HG03064 (cell line): ENCODE measurements around the gene PURA.
"Not testable (repeated sequence)": the region's sequence is repeated elsewhere in the genome, so short reads cannot be mapped to it uniquely, and the experiment has no call there.

ENCODE experiments used
- ATAC-seq: cut with Tn5 transposase; IDR thresholded peaks from one replicate; pipeline ENCODE4 v1.9.1; 2021; ENCODE audit warnings: low read depth; ENCODE audit not compliant: unreplicated experiment

The PURA gene

GRCh38 chr5:140154710-140155381, 40.9 kb downstream of the PURA start:
- ATAC-seq: not testable (repeated sequence)

- peak; percentile 90 for ATAC-seq
Observed at GRCh38 chr5:140157032-140157781, 43.3 kb downstream of the PURA start.

- ATAC-seq: no peak
Observed at GRCh38 chr5:140159014-140159927, 45.4 kb downstream of the PURA start.

GRCh38 chr5:140162275-140162674, 48.4 kb downstream of the PURA start:
- ATAC-seq: no peak

- ATAC-seq: no peak
Observed at GRCh38 chr5:140162781-140163180, 48.9 kb downstream of the PURA start.

GRCh38 chr5:140165101-140165922, 51.4 kb downstream of the PURA start:
- ATAC-seq: no peak

- ATAC-seq: no peak
Observed at GRCh38 chr5:140165923-140166270, 52.0 kb downstream of the PURA start.

GRCh38 chr5:140166911-140167310, 53.0 kb downstream of the PURA start:
- ATAC-seq: no peak

- ATAC-seq: no peak
Observed at GRCh38 chr5:140168371-140168770, 54.5 kb downstream of the PURA start.

- ATAC-seq: no peak
Observed at GRCh38 chr5:140169410-140169809, 55.5 kb downstream of the PURA start.

- ATAC-seq: no peak
Observed at GRCh38 chr5:140172483-140172882, 58.6 kb downstream of the PURA start.

GRCh38 chr5:140174014-140174413, 60.1 kb downstream of the PURA start:
- ATAC-seq: no peak

- ATAC-seq: peak; percentile 88
Observed at GRCh38 chr5:140174465-140175366, 60.8 kb downstream of the PURA start, which contains the start of gene CYSTM1. Gene CYSTM1 (plus strand): TSS chr5:140175188. CDS start chr5:140194466, 19,278 bp downstream.
